ENCODE measurements around the gene STKLD1. TPM values are rescaled to one million over a fixed set of nuclear protein-coding genes. Genes with fewer than 3 reads are reported as not detected.
"Not testable (repeated sequence)": the region's sequence is repeated elsewhere in the genome, so short reads cannot be mapped to it uniquely, and the experiment has no call there.

The STKLD1 gene
- total and polyA plus RNA-seq, 12 donors = 0.71 to 6.0 (median 2.2) TPM; not detected in 2

DNA sequence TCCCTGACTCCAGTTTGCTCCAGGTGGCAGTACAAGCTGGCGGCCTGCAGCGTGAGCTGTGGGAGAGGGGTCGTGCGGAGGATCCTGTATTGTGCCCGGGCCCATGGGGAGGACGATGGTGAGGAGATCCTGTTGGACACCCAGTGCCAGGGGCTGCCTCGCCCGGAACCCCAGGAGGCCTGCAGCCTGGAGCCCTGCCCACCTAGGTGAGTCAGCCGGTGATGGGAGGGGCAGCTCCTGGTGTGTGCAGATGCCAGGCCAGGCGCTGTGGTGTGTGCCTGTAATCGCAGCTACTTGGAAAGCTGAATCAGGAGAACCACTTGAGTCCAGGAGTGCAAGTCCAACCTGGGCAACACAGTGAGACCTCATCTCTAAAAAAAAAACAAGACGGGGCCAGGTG lies 73.6 kb downstream of the STKLD1 start:
- H3K9me3 ChIP-seq (replicated peaks in 1 of 3) = no peaks in the 10 kb centered on the region
- no peak overlapping the region for H3K27ac ChIP-seq
- TF ChIP-seq POLR2A (IDR thresholded peaks at IDR 0.05) = no peak
- TF ChIP-seq, protein P1, sequence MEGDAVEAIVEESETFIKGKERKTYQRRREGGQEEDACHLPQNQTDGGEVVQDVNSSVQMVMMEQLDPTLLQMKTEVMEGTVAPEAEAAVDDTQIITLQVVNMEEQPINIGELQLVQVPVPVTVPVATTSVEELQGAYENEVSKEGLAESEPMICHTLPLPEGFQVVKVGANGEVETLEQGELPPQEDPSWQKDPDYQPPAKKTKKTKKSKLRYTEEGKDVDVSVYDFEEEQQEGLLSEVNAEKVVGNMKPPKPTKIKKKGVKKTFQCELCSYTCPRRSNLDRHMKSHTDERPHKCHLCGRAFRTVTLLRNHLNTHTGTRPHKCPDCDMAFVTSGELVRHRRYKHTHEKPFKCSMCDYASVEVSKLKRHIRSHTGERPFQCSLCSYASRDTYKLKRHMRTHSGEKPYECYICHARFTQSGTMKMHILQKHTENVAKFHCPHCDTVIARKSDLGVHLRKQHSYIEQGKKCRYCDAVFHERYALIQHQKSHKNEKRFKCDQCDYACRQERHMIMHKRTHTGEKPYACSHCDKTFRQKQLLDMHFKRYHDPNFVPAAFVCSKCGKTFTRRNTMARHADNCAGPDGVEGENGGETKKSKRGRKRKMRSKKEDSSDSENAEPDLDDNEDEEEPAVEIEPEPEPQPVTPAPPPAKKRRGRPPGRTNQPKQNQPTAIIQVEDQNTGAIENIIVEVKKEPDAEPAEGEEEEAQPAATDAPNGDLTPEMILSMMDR (IDR thresholded peaks at IDR 0.05) = no peak
- H3K27me3 ChIP-seq = no peaks in the 10 kb centered on the region
- H3K36me3 ChIP-seq (replicated peaks in 1 of 2) = no peaks in the 10 kb centered on the region
- H3K4me3 ChIP-seq = no peak overlapping the region
- 78 to 92% (median 84%) methylated on average over 3 to 12 of the region's 12 CpGs for WGBS, 4 donors
- H3K4me1 ChIP-seq (replicated peaks in 1 of 2) = no peaks in the 10 kb centered on the region
- DNase-seq = no peak
- intact Hi-C loops (cut with DNase I) = no loop called here

DNA sequence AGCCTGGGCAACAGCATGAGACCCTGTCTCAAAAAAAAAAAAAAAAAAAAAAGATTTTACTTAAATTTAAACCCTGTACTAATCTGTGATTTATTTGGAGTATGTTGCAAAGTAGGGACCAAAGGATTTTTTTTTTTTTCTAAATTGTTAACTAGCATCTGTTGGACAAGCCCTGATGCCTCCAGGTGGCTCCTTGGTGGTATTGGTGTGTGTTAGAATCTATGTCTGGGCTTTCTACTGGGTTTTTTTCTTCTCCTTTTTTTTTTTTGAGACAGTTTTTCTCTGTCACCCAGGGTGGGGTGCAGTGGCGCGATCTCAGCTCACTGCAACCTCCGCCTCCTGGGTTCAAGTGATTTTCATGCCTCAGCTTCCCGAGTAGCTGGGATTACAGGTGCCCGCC lies 75.7 kb downstream of the STKLD1 start:
- WGBS, 4 donors = 90 to 95% (median 92%) methylated on average over 5 of the region's 5 CpGs
- DNase-seq; H3K27ac ChIP-seq; H3K4me3 ChIP-seq; H3K4me1 ChIP-seq (replicated peaks in 1 of 2); intact Hi-C loops (cut with DNase I); H3K36me3 ChIP-seq (replicated peaks in 1 of 2); H3K27me3 ChIP-seq; H3K9me3 ChIP-seq (replicated peaks in 1 of 3): not testable (repeated sequence)

DNA sequence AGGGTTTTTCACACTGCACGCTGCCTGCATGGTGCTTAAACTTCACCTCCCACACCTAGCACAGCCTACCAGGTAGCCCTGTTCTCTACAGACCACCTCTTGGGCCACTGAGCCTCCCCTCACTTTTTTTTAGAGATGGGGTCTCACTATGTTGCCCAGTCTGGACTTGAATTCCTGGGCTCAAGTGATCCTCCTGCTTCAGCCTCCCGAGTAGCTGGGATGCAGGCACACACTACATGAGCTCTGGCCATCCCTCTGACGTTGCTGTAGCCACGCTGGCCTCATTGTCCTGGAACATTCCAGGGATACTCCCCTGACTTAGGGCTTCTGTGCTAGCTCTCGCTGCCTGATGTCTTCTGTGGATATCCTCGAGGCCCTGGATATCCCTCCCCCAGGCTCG lies 76.4 kb downstream of the STKLD1 start:
- H3K9me3 ChIP-seq (replicated peaks in 1 of 3) = no peaks in the 10 kb centered on the region
- no peaks in the 10 kb centered on the region for H3K36me3 ChIP-seq (replicated peaks in 1 of 2)
- intact Hi-C loops (cut with DNase I) = no loop called here
- DNase-seq = no peak
- no peak overlapping the region for H3K27ac ChIP-seq
- TF ChIP-seq, protein P1 (IDR thresholded peaks at IDR 0.05) = no peak
- TF ChIP-seq POLR2A (IDR thresholded peaks at IDR 0.05) = no peak
- H3K4me3 ChIP-seq = no peak overlapping the region
- H3K27me3 ChIP-seq = no peaks in the 10 kb centered on the region
- WGBS, 4 donors = 63 to 89% (median 78%) methylated on average over 4 to 7 of the region's 7 CpGs
- no peaks in the 10 kb centered on the region for H3K4me1 ChIP-seq (replicated peaks in 1 of 2)

DNA sequence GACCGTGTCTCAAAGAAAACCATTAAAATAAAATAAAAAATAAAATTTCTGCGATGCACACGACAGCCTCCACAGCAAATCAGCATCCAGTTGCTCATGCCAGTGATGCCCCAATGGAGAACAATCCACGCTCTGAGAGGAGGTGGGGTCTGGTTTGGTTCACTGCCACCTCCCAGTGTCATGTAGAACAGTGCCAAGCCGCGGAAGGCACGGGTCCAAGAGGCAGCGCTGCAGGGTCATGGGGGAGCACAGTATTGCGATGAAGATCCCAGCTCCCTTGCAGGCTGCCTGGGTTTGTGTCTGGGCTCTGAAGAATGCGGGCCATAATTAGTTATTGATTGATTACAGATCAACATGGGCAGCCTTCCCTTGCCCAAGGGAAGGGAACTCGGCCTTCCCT lies 77.5 kb downstream of the STKLD1 start:
- TF ChIP-seq, protein P1 (IDR thresholded peaks at IDR 0.05) = no peak
- TF ChIP-seq POLR2A (IDR thresholded peaks at IDR 0.05) = no peak
- Histone ChIP-seq H3K27me3 (no peaks in the 10 kb centered on the region), H3K4me3 (no peak overlapping the region), H3K4me1 (replicated peaks in 1 of 2) (peaks cover 0 to 2% of the 10 kb centered on the region in 2 donors), H3K36me3 (replicated peaks in 1 of 2) (no peaks in the 10 kb centered on the region), H3K9me3 (replicated peaks in 1 of 3) (no peaks in the 10 kb centered on the region), H3K27ac (no peak overlapping the region)
- 76 to 84% (median 79%) methylated on average over 10 to 11 of the region's 11 CpGs for WGBS, 4 donors
- no peak for DNase-seq
- intact Hi-C loops (cut with DNase I) = no loop called here

DNA sequence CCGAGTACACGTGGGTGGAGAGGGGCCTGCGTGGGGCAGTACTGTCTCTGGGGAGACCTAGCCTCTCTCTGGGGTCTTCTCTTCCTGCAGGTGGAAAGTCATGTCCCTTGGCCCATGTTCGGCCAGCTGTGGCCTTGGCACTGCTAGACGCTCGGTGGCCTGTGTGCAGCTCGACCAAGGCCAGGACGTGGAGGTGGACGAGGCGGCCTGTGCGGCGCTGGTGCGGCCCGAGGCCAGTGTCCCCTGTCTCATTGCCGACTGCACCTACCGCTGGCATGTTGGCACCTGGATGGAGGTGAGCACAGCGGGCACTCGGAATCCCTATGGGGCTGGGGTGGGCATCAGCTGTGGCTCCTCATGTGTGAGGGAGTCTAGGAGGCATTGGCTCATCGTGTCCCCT lies 78.2 kb downstream of the STKLD1 start:
- no peak for DNase-seq
- peaks cover 0 to 9% of the 10 kb centered on the region in 2 donors for H3K4me1 ChIP-seq (replicated peaks in 1 of 2)
- no peaks in the 10 kb centered on the region for H3K9me3 ChIP-seq (replicated peaks in 1 of 3)
- H3K27me3 ChIP-seq = no peaks in the 10 kb centered on the region
- no peak overlapping the region for H3K27ac ChIP-seq
- H3K4me3 ChIP-seq = no peak overlapping the region
- no peaks in the 10 kb centered on the region for H3K36me3 ChIP-seq (replicated peaks in 1 of 2)
- TF ChIP-seq POLR2A (IDR thresholded peaks at IDR 0.05) = no peak
- intact Hi-C loops (cut with DNase I) = no loop called here
- 70 to 84% (median 78%) methylated on average over 2 to 19 of the region's 19 CpGs for WGBS, 4 donors
